Natural killer cell (primary cell): Measurements from ENCODE around the gene TNFSF11. TPM values are rescaled to one million over a fixed set of nuclear protein-coding genes. Genes with fewer than 3 reads are reported as not detected.

ENCODE experiments used
- ATAC-seq, 3 donors: fragments of 150-1000 bp in 2 of 3; fragments of 200-7000 bp in 1 of 3; cut with Tn5 transposase; 1 replicate in 1 of 3; 2 replicates in 2 of 3; pipeline ENCODE4 v1.10.0; 2021; ENCODE audit warnings: mild to moderate bottlenecking in 2 of 3, moderate library complexity in 2 of 3
- DNase-seq, 2 donors: peaks; one replicate each; pipeline versions ENCODE4 v3.0.0 to v3.0.0-alpha.2; 2013 to 2021; ENCODE audit warnings: mixed read lengths in 1 of 2
- H3K27ac ChIP-seq: one replicate; pipeline ENCODE4 v1.5.1; 2013; ENCODE audit warnings: mild to moderate bottlenecking, low read length
- H3K27me3 ChIP-seq: one replicate; pipeline ENCODE4 v1.6.1; 2013; ENCODE audit warnings: low read length; ENCODE audit not compliant: control insufficient read depth, insufficient read depth
- H3K36me3 ChIP-seq: one replicate; pipeline ENCODE4 v1.6.1; 2013; ENCODE audit warnings: low read length; ENCODE audit not compliant: control insufficient read depth, insufficient read depth
- H3K4me1 ChIP-seq: one replicate; pipeline ENCODE4 v1.6.1; 2013; ENCODE audit warnings: low read length; ENCODE audit not compliant: control insufficient read depth, insufficient read depth
- H3K4me3 ChIP-seq: one replicate; pipeline ENCODE4 v1.5.1; 2013; ENCODE audit warnings: low read length
- H3K9me3 ChIP-seq: one replicate; pipeline ENCODE4 v1.6.1; 2013; ENCODE audit warnings: low read length; ENCODE audit not compliant: control insufficient read depth, insufficient read depth
- H3K27ac Mint-ChIP-seq, 2 donors: one replicate each; pipeline ENCODE4 v1.8.0; 2022; ENCODE audit warnings: mild to moderate bottlenecking in 2 of 2, mixed read lengths in 2 of 2, moderate library complexity in 1 of 2
- H3K27me3 Mint-ChIP-seq, 2 donors: one replicate each; pipeline ENCODE4 v1.8.0; 2022; ENCODE audit warnings: low read depth in 2 of 2, mixed read lengths in 2 of 2
- H3K36me3 Mint-ChIP-seq: one replicate; pipeline ENCODE4 v1.8.0; 2022; ENCODE audit warnings: mixed read lengths
- H3K4me1 Mint-ChIP-seq, 2 donors: one replicate each; pipeline ENCODE4 v1.8.0; 2022; ENCODE audit warnings: mixed read lengths in 2 of 2
- H3K4me3 Mint-ChIP-seq: one replicate; pipeline ENCODE4 v1.8.0; 2022; ENCODE audit warnings: mild to moderate bottlenecking, moderate library complexity, mixed read lengths
- H3K9me3 Mint-ChIP-seq, 2 donors: one replicate each; pipeline ENCODE4 v1.8.0; 2022; ENCODE audit warnings: mixed read lengths in 2 of 2
- WGBS: methylation state at CpG from one replicate; pipeline ENCODE4 v1.1.7; 2013; ENCODE audit warnings: missing lambda C conversion rate; ENCODE audit not compliant: insufficient coverage; 5-methylcytosine and 5-hydroxymethylcytosine counted together
- intact Hi-C: fragments of 100-400 bp; cut with micrococcal nuclease; formaldehyde crosslinking; loops from one replicate; pipeline ENCODE4 v1.14.2; 2022
- total RNA-seq, 4 donors: library from RNA; stranded (reverse); fragments of 120-200 nt in 1 of 4; gene quantifications; one replicate each; pipeline versions ENCODE4 v1.2.3 to v1.2.4, GENCODE V29; 2013 to 2022
- TF ChIP-seq, protein P1 (sequence below): fragments of 200-600 bp; IDR thresholded peaks from one replicate; pipeline ENCODE4 v1.8.0; 2022; ENCODE audit warnings: antibody characterized with exemption

Gene TNFSF11
- total RNA-seq, 3 donors from 2014 or later (not counting 1 experiment from before 2014, with no cell fraction given), result 0.93 to 2.8 (median 1.0) TPM

GRCh38 chr13:42526276-42526675 is 47.7 kb upstream of the TNFSF11 start:
- Histone ChIP-seq H3K36me3 (no peaks in the 10 kb centered on the region), H3K4me3 (no peak overlapping the region), H3K9me3 (no peaks in the 10 kb centered on the region), H3K27ac (no peak overlapping the region), H3K4me1 (no peaks in the 10 kb centered on the region), H3K27me3 (no peaks in the 10 kb centered on the region)
- Mint-ChIP-seq H3K4me3 (no peak overlapping the region), H3K27ac (no peak overlapping the region), H3K36me3 (no peaks in the 10 kb centered on the region), H3K9me3 (no peaks in the 10 kb centered on the region), H3K4me1 (peaks cover 5 to 11% of the 10 kb centered on the region in 2 donors), H3K27me3 (no peaks in the 10 kb centered on the region)
- DNase-seq, result no peak
- TF ChIP-seq, protein P1, sequence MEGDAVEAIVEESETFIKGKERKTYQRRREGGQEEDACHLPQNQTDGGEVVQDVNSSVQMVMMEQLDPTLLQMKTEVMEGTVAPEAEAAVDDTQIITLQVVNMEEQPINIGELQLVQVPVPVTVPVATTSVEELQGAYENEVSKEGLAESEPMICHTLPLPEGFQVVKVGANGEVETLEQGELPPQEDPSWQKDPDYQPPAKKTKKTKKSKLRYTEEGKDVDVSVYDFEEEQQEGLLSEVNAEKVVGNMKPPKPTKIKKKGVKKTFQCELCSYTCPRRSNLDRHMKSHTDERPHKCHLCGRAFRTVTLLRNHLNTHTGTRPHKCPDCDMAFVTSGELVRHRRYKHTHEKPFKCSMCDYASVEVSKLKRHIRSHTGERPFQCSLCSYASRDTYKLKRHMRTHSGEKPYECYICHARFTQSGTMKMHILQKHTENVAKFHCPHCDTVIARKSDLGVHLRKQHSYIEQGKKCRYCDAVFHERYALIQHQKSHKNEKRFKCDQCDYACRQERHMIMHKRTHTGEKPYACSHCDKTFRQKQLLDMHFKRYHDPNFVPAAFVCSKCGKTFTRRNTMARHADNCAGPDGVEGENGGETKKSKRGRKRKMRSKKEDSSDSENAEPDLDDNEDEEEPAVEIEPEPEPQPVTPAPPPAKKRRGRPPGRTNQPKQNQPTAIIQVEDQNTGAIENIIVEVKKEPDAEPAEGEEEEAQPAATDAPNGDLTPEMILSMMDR, result no peak
- no peak for ATAC-seq
- WGBS, result 89% methylated on average over 3 of the region's 3 CpGs
- intact Hi-C loops, result no loop called here

- ATAC-seq (no peak), DNase-seq (no peak)
- Mint-ChIP-seq H3K4me1 (peaks cover 5 to 12% of the 10 kb centered on the region in 2 donors), H3K27ac (no peak overlapping the region), H3K4me3 (no peak overlapping the region), H3K9me3 (no peaks in the 10 kb centered on the region), H3K36me3 (no peaks in the 10 kb centered on the region), H3K27me3 (no peaks in the 10 kb centered on the region)
- TF ChIP-seq, protein P1, result no peak
- Histone ChIP-seq H3K36me3 (no peaks in the 10 kb centered on the region), H3K27me3 (no peaks in the 10 kb centered on the region), H3K4me1 (no peaks in the 10 kb centered on the region), H3K9me3 (no peaks in the 10 kb centered on the region), H3K27ac (no peak overlapping the region), H3K4me3 (no peak overlapping the region)
- intact Hi-C loops, result no loop called here
- WGBS, result 80% methylated on average over 3 of the region's 3 CpGs
These were observed 47.1 kb upstream of the TNFSF11 start for GRCh38 chr13:42526804-42527203.

DNA sequence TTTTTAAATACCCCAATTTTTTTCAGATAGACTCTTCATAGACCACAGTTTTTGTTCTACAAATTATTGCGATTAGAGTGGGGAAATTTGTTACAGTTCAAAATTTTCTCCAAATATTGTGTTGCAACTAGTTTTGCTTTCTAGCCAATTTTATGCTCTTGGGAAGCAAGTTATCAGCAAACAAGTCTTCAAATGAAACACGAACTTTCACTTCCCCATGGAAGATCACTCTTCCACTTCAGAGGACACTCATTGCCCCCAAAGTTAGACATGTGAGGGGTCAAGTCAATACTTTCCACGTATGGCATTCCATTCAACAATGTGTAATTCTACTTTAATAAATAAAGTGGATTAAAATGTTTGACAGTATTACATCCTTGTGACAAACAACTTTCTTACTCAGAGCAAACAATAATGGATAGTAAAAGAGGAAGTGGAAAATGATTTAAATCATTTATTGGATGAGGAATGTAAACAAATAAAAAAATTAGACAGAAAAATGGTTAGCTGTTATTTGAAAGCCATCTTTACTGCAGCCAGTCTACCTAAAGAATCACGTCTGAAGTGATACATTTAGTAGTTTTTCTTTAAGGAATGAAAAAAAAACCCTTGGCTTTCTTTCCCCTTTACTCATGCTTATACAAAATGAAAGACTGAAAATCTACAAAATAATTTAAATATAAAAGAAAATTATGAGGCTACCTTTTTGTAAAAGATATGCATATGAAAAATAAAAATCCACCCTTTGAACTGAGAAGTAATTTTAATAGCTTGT is 41.2 kb upstream of the TNFSF11 start:
- Mint-ChIP-seq H3K4me3 (no peak overlapping the region), H3K36me3 (no peaks in the 10 kb centered on the region), H3K4me1 (peaks cover 5 to 12% of the 10 kb centered on the region in 2 donors), H3K27ac (no peak overlapping the region), H3K9me3 (no peaks in the 10 kb centered on the region), H3K27me3 (no peaks in the 10 kb centered on the region)
- Histone ChIP-seq H3K9me3 (no peaks in the 10 kb centered on the region), H3K27ac (no peak overlapping the region), H3K36me3 (no peaks in the 10 kb centered on the region), H3K27me3 (no peaks in the 10 kb centered on the region), H3K4me3 (no peak overlapping the region), H3K4me1 (no peaks in the 10 kb centered on the region)
- ATAC-seq (no peak), DNase-seq (no peak)
- intact Hi-C loops, result no loop called here
- TF ChIP-seq, protein P1, result no peak
- 88% methylated on average over 1 of the region's 4 CpGs for WGBS

GRCh38 chr13:42533336-42533591 is 40.7 kb upstream of the TNFSF11 start:
- Mint-ChIP-seq H3K27me3 (no peaks in the 10 kb centered on the region), H3K4me1 (peaks cover 5 to 12% of the 10 kb centered on the region in 2 donors), H3K4me3 (no peak overlapping the region), H3K9me3 (no peaks in the 10 kb centered on the region), H3K27ac (no peak overlapping the region), H3K36me3 (no peaks in the 10 kb centered on the region)
- WGBS, result no CpG with 5 or more reads among the region's 1 CpG
- Histone ChIP-seq H3K4me1 (no peaks in the 10 kb centered on the region), H3K27me3 (no peaks in the 10 kb centered on the region), H3K27ac (no peak overlapping the region), H3K4me3 (no peak overlapping the region), H3K9me3 (no peaks in the 10 kb centered on the region), H3K36me3 (no peaks in the 10 kb centered on the region)
- TF ChIP-seq, protein P1, result no peak
- no peak for DNase-seq
- ATAC-seq, result no peak
- intact Hi-C loops, result no loop called here
